Omental fat pad (tissue), 4 donors: ENCODE results near the gene SEMA4A. TPM values are rescaled to one million over a fixed set of nuclear protein-coding genes. Genes with fewer than 3 reads are reported as not detected.
"Not testable (repeated sequence)": the region's sequence is repeated elsewhere in the genome, so short reads cannot be mapped to it uniquely, and the experiment has no call there.

Source experiments
- ATAC-seq: fragments of 150-250 bp; one replicate; pipeline ENCODE4 v1.9.1; 2016; ENCODE audit warnings: mild to moderate bottlenecking, moderate library complexity; ENCODE audit not compliant: low FRiP score
- DNase-seq: peaks from one replicate; pipeline ENCODE4 v3.0.0-alpha.2; 2019; ENCODE audit warnings: low spot score
- total RNA-seq, 4 donors: library from RNA; depleted of rRNA; stranded (reverse); fragments of >200 nt; gene quantifications; one replicate each; pipeline ENCODE4 v1.1.0, GENCODE V29; 2016
- TF ChIP-seq, protein P1 (sequence below), 3 donors: fragments of 450-650 bp; IDR thresholded peaks; one replicate each; pipeline ENCODE4 v1.5.1; 2016 to 2017; ENCODE audit warnings: antibody characterized with exemption in 3 of 3, mild to moderate bottlenecking in 3 of 3, moderate library complexity in 2 of 3

SEMA4A gene
- total RNA-seq, 4 donors from 2014 or later, result 4.1 to 99.1 (median 24.6) TPM

DNA sequence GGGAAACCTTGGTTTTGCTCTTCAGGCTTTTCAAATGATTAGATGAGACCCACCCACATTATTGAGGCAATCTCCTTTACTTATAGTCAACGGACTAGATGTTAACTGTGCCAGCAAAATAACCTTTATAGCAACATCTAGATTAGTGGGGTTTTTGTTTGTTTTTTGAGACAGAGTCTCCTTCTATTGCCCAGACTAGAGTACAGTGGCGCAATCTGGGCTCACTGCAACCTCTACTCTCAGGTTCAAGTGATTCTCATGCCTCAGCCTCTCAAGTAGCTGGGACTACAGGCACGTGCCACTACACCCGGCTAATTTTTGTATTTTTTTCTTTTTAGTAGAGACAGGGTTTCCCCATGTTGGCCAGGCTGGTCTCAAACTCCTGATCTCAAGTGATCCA lies 36.9 kb downstream of the SEMA4A start:
- DNase-seq, ATAC-seq: not testable (repeated sequence)

DNA sequence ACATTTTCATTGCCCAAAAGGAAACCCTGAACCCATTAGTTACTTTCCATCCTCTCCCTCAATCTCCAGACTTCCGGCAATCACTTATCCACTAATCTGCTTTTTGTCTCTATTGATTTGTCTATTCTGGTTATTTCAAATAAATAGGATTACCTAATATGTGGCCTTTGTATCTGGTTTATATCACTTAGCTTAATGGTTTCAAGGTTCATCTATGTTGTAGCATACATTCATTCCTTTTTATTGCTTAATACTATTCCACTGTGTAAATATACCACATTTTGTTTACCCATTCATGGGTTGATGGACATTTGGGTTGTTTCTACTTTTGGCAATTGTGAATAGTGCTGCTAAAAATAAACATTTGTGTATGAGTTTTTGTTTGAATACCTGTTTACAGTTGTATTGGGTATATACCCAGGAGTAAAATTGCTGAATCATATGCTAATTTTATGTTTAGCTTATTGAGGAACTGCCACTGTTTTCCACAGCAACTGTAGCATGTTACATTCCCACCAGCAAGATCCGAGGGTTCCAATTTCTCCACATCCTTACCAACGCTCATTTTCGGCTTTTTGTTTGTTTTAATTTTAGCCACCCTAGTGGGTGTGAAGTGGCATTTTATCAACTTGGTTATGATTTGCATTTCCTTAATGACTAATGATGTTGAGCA lies 38.0 kb downstream of the SEMA4A start:
- TF ChIP-seq, protein P1, sequence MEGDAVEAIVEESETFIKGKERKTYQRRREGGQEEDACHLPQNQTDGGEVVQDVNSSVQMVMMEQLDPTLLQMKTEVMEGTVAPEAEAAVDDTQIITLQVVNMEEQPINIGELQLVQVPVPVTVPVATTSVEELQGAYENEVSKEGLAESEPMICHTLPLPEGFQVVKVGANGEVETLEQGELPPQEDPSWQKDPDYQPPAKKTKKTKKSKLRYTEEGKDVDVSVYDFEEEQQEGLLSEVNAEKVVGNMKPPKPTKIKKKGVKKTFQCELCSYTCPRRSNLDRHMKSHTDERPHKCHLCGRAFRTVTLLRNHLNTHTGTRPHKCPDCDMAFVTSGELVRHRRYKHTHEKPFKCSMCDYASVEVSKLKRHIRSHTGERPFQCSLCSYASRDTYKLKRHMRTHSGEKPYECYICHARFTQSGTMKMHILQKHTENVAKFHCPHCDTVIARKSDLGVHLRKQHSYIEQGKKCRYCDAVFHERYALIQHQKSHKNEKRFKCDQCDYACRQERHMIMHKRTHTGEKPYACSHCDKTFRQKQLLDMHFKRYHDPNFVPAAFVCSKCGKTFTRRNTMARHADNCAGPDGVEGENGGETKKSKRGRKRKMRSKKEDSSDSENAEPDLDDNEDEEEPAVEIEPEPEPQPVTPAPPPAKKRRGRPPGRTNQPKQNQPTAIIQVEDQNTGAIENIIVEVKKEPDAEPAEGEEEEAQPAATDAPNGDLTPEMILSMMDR (IDR thresholded peaks at IDR 0.05), result no peak

DNA sequence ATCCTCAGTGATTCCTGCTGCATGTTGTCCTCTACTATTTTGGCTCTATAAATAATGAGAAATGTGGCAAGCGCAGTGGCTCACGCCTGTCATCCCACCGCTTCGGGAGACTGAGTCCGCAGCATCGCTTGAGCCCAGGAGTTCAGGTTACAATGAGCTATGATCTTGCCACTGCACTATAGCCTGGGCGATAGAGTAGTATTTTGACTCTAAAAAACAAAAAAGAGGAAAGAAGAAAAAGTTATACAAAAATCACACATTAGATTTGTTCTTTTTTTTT lies 39.8 kb downstream of the SEMA4A start:
- DNase-seq, result no peak
- TF ChIP-seq, protein P1 (IDR thresholded peaks at IDR 0.05), result no peak
- no peak for ATAC-seq

More for the DNA sequence above, 38.0 kb downstream of the SEMA4A start:
- no peak for ATAC-seq
- DNase-seq, result no peak

DNA sequence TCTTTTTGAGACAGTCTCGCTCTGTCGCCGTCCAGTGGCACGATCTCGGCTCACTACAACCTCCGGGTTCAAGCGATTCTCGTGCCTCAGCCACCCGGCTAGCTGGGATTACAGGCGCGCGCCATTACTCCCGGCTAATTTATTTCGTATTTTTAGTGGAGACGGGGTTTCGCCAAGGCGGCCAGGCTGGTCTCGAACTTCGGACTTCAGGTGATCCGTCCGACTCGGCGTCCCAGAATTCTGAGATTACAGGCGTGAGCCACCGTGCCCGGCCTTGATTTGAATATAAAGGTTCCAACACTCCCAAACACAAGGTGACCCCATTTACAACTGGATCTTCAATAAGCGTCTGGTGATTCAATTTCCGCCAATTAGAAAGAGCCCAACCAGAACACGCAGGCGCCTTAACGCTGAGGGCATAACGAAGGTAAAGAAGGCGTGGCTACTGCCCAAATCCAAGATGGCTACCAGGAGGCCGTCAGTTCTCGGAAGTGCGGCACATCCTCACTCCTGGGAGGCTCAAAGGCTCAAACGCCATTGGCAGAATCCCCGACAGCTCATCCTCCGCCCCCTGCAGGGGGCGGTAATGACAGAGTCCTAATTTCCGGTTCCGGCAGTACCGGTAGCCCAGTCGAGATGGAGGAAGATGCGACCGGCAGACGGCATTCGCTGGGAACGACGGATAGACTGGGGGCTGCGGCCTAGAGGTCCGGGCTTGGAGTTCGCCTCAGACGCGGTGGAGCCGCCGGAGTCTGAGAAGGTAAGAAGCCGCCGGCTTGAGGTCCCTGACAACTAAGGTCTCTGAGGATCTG lies 40.3 kb downstream of the SEMA4A start, which contains the start of gene SLC25A44:
Gene SLC25A44, plus strand, starts transcription at position 617 of the 812 bp plus-strand sequence. CDS start 5,744 bp downstream, outside the sequence.
- DNase-seq, result peak; percentile 85
- TF ChIP-seq, protein P1 (IDR thresholded peaks at IDR 0.05), result peak in 1 of 3 donors; percentile 35
- peak; percentile 96 for ATAC-seq

DNA sequence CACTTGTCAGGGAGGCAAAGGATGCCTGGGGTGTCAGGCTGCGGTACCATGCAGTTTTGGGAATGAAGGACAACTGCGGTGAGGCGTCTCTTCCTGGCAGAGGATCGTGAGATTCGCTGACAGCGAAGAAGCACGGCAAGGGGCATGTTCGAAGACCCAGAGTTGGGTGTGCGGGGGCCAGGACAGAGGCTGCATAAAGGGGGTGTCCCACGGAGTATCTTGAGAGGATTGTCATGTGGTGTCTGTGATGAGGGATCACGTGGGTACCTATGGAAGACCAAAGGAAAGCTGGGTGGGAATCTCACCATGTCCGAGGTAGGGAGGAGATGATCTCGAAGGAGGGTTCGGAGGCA lies 40.9 kb downstream of the SEMA4A start:
- TF ChIP-seq, protein P1 (IDR thresholded peaks at IDR 0.05), result no peak
- ATAC-seq (no peak), DNase-seq (no peak)

DNA sequence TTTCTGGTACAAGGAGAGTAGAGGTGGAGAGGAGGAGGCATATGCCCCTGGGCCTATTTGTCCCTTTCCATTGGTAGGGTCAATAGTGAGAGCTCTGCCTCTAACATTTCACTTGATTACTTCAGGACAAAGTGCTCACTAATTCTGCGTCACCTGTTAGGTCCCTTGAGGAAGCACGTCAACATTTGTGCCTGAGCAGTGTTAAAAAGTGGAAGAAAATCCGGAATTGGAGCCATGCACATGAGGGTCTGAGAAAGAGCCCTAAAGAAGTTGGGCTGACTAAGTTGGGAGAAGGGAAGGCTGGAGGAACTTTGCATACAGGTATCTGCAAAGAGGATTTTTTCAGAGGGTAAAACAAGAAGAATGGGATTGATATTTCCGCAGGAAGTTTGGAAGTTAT lies 42.5 kb downstream of the SEMA4A start:
- TF ChIP-seq, protein P1 (IDR thresholded peaks at IDR 0.05), result no peak
- DNase-seq (no peak), ATAC-seq (no peak)

DNA sequence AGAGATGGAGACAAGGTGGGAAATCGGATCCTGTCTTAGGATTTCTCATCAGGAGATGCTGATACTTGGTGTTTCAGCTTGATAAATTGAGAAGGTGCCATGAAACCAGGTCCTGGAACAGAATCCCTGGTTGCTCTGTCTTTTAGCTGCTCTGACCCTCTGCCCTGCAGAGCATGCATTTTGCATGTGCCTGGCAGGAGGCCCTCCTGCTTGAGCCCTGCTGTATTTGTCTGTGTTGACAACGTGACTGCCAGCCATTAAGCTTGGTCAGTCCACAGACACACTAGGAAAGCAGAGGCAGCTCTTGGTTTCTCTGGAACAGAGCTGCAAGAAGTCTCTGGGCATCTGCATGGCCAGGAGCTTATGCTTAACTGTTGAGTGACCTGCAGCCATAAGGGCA lies 43.1 kb downstream of the SEMA4A start:
- TF ChIP-seq, protein P1 (IDR thresholded peaks at IDR 0.05), result no peak
- no peak for ATAC-seq
- no peak for DNase-seq
